Parathyroid adenoma (tissue), 2 donors: ENCODE measurements around the gene BTG3.

Experiments used
- H2AFZ ChIP-seq: fragments of 300-600 bp; sonication (generic); one replicate; pipeline ENCODE4 v1.7.0; 2017; ENCODE audit warnings: antibody characterized with exemption, mild to moderate bottlenecking
- H3K27ac ChIP-seq: fragments of 300-600 bp; sonication (generic); one replicate; pipeline ENCODE4 v1.7.0; 2017
- H3K27me3 ChIP-seq: fragments of 300-600 bp; sonication (generic); one replicate; pipeline ENCODE4 v1.7.0; 2017; ENCODE audit warnings: low read length; ENCODE audit not compliant: control insufficient read depth, insufficient read depth
- H3K36me3 ChIP-seq: fragments of 300-600 bp; sonication (generic); one replicate; pipeline ENCODE4 v1.7.0; 2017; ENCODE audit warnings: low read length; ENCODE audit not compliant: control insufficient read depth, insufficient read depth
- H3K4me1 ChIP-seq: fragments of 300-600 bp; sonication (generic); one replicate; pipeline ENCODE4 v1.7.0; 2017; ENCODE audit warnings: control low read depth
- H3K4me2 ChIP-seq: fragments of 300-600 bp; sonication (generic); one replicate; pipeline ENCODE4 v1.7.0; 2017; ENCODE audit warnings: low read length
- H3K4me3 ChIP-seq: fragments of 300-600 bp; sonication (generic); one replicate; pipeline ENCODE4 v1.7.0; 2017; ENCODE audit warnings: low read depth, low read length
- H3K79me2 ChIP-seq: fragments of 300-600 bp; sonication (generic); one replicate; pipeline ENCODE4 v1.7.0; 2017; ENCODE audit warnings: control low read depth
- H3K9ac ChIP-seq: fragments of 300-600 bp; sonication (generic); one replicate; pipeline ENCODE4 v1.7.0; 2017; ENCODE audit warnings: mild to moderate bottlenecking
- H3K9me3 ChIP-seq: fragments of 300-600 bp; sonication (generic); one replicate; pipeline ENCODE4 v1.7.0; 2017; ENCODE audit warnings: low read length; ENCODE audit not compliant: control insufficient read depth
- TF ChIP-seq, protein P1 (sequence below): fragments of 300-600 bp; sonication (generic); IDR thresholded peaks from one replicate; pipeline ENCODE4 v1.7.0; 2017; ENCODE audit warnings: antibody characterized with exemption, mild to moderate bottlenecking
- donor health status: primary hyperparathyroidism.

Gene BTG3

GRCh38 chr21:17650292-17650691 lies 37.6 kb upstream of the BTG3 start:
- H3K9ac ChIP-seq = no peak overlapping the region
- no peak overlapping the region for H3K27ac ChIP-seq
- no peak overlapping the region for H3K4me2 ChIP-seq
- H3K9me3 ChIP-seq = no peaks in the 10 kb centered on the region
- no peak overlapping the region for H2AFZ ChIP-seq
- no peaks in the 10 kb centered on the region for H3K4me1 ChIP-seq
- H3K4me3 ChIP-seq = no peak overlapping the region
- TF ChIP-seq, protein P1, sequence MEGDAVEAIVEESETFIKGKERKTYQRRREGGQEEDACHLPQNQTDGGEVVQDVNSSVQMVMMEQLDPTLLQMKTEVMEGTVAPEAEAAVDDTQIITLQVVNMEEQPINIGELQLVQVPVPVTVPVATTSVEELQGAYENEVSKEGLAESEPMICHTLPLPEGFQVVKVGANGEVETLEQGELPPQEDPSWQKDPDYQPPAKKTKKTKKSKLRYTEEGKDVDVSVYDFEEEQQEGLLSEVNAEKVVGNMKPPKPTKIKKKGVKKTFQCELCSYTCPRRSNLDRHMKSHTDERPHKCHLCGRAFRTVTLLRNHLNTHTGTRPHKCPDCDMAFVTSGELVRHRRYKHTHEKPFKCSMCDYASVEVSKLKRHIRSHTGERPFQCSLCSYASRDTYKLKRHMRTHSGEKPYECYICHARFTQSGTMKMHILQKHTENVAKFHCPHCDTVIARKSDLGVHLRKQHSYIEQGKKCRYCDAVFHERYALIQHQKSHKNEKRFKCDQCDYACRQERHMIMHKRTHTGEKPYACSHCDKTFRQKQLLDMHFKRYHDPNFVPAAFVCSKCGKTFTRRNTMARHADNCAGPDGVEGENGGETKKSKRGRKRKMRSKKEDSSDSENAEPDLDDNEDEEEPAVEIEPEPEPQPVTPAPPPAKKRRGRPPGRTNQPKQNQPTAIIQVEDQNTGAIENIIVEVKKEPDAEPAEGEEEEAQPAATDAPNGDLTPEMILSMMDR = no peak
- no peaks in the 10 kb centered on the region for H3K27me3 ChIP-seq
- no peaks in the 10 kb centered on the region for H3K36me3 ChIP-seq
- H3K79me2 ChIP-seq = no peaks in the 10 kb centered on the region

DNA sequence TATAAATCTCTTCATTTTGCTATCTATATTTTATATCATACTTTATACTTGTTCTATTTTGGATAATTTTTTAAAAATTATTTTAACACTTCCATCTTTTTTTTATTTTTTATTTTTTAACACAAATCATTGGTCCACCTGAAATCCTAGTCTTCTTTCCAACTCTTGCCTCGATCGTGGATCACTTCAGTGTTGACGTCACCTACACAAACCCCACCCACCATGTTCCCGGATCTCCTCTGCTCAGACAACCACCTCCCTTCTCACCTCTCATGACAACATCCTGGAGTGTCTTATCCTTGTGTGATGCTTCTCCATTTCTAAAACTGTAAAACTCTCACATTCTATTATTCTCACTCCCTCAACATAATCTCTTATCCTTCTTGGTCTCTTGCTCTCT lies 34.1 kb upstream of the BTG3 start:
- TF ChIP-seq, protein P1 = no peak
- no peaks in the 10 kb centered on the region for H3K9me3 ChIP-seq
- no peak overlapping the region for H2AFZ ChIP-seq
- H3K9ac ChIP-seq = no peak overlapping the region
- H3K4me2 ChIP-seq = no peak overlapping the region
- no peaks in the 10 kb centered on the region for H3K79me2 ChIP-seq
- no peaks in the 10 kb centered on the region for H3K4me1 ChIP-seq
- H3K4me3 ChIP-seq = no peak overlapping the region
- H3K27me3 ChIP-seq = no peaks in the 10 kb centered on the region
- no peak overlapping the region for H3K27ac ChIP-seq
- H3K36me3 ChIP-seq = no peaks in the 10 kb centered on the region

DNA sequence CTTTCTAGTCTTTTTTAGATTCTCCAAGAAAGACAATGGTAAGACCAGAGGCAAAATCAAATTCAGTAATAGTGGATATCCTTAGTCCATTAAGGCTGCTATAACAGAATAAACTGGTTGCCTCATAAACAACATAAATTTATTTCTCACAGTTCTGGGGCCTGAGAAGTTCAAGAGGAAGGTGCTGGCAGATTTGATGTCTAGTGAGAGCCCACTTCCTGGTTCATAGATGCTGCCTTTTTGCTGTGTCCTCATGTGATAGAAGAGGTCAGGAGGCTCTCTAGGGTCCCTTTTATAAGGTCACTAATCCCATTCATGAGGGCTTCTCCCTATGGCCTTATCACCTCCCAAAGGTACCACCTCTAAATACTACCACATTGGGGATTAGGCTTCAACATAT lies 31.5 kb upstream of the BTG3 start:
- Histone ChIP-seq H3K9me3 (no peaks in the 10 kb centered on the region), H3K4me2 (no peak overlapping the region), H3K36me3 (no peaks in the 10 kb centered on the region), H3K9ac (no peak overlapping the region), H3K4me3 (no peak overlapping the region), H2AFZ (no peak overlapping the region), H3K27me3 (no peaks in the 10 kb centered on the region), H3K79me2 (no peaks in the 10 kb centered on the region), H3K4me1 (no peaks in the 10 kb centered on the region), H3K27ac (no peak overlapping the region)
- TF ChIP-seq, protein P1 = no peak

- H2AFZ ChIP-seq = no peak overlapping the region
- H3K27ac ChIP-seq = no peak overlapping the region
- no peaks in the 10 kb centered on the region for H3K27me3 ChIP-seq
These were observed 28.1 kb upstream of the BTG3 start for GRCh38 chr21:17640821-17641220.

DNA sequence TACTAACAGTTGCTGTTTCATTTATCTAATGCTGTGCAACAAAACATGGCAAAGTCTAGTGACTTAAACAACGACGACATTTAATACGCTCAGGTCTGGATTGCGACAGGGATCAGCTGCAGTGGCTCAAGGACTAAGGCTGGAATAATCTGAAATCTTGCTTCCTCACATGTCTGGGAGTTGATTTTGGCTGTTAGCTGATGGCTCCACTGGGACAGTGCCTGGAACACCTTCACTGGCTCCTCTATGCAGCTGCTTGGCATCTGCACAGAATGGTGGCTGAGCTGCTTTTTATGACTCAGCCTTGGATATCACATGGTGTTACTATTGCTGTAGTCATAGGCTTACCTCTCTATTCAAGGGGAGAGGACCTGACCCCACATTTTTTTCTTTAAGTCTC lies 24.0 kb upstream of the BTG3 start:
- no peaks in the 10 kb centered on the region for H3K27me3 ChIP-seq
- no peaks in the 10 kb centered on the region for H3K79me2 ChIP-seq
- H3K27ac ChIP-seq = no peak overlapping the region
- no peak overlapping the region for H2AFZ ChIP-seq
- H3K4me3 ChIP-seq = no peak overlapping the region
- no peak overlapping the region for H3K4me2 ChIP-seq
- TF ChIP-seq, protein P1 = no peak
- no peak overlapping the region for H3K9ac ChIP-seq
- H3K36me3 ChIP-seq = no peaks in the 10 kb centered on the region
- H3K4me1 ChIP-seq = no peaks in the 10 kb centered on the region
- no peaks in the 10 kb centered on the region for H3K9me3 ChIP-seq

More at GRCh38 chr21:17640821-17641220, 28.1 kb upstream of the BTG3 start:
- no peaks in the 10 kb centered on the region for H3K9me3 ChIP-seq
- H3K4me1 ChIP-seq = no peaks in the 10 kb centered on the region
- H3K79me2 ChIP-seq = no peaks in the 10 kb centered on the region
- no peak overlapping the region for H3K4me2 ChIP-seq
- H3K4me3 ChIP-seq = no peak overlapping the region
- TF ChIP-seq, protein P1 = no peak
- no peak overlapping the region for H3K9ac ChIP-seq
- H3K36me3 ChIP-seq = no peaks in the 10 kb centered on the region
